RWPE2 (cell line): ENCODE measurements around the gene SBK1.
"Not testable (repeated sequence)": the region's sequence is repeated elsewhere in the genome, so short reads cannot be mapped to it uniquely, and the experiment has no call there.

Experiments used
- ATAC-seq: fragments of 200-7000 bp; cut with Tn5 transposase; 3 replicates; pipeline ENCODE4 v1.9.1; 2021; ENCODE audit warnings: low read depth
- DNase-seq: peaks from one replicate; pipeline ENCODE4 v3.0.0-alpha.2; 2020; ENCODE audit warnings: low spot score
- H3K27ac ChIP-seq: fragments of 450-650 bp; 2 replicates; pipeline ENCODE4 v1.5.1; 2017; ENCODE audit warnings: mild to moderate bottlenecking; ENCODE audit not compliant: poor library complexity, severe bottlenecking
- H3K27me3 ChIP-seq: fragments of 250-450 bp; sonication (Bioruptor Pico); 2 replicates; pipeline ENCODE4 v1.5.1; 2021; ENCODE audit warnings: mild to moderate bottlenecking, moderate library complexity; ENCODE audit not compliant: insufficient read depth, poor library complexity, severe bottlenecking
- H3K36me3 ChIP-seq: fragments of 250-450 bp; sonication (Bioruptor Pico); 2 replicates; pipeline ENCODE4 v1.5.1; 2020; ENCODE audit warnings: low read depth, mild to moderate bottlenecking, moderate library complexity
- H3K4me1 ChIP-seq: fragments of 250-450 bp; sonication (Bioruptor Pico); 2 replicates; pipeline ENCODE4 v1.5.1; 2021; ENCODE audit warnings: mild to moderate bottlenecking, moderate library complexity; ENCODE audit not compliant: insufficient read depth, poor library complexity, severe bottlenecking
- H3K4me3 ChIP-seq: fragments of 250-450 bp; sonication (Bioruptor Pico); 2 replicates; pipeline ENCODE4 v1.5.1; 2021; ENCODE audit warnings: mild to moderate bottlenecking, moderate library complexity; ENCODE audit not compliant: severe bottlenecking
- H3K9me3 ChIP-seq: fragments of 250-450 bp; sonication (Bioruptor Pico); 2 replicates; pipeline ENCODE4 v1.5.1; 2021; ENCODE audit warnings: mild to moderate bottlenecking, moderate library complexity; ENCODE audit not compliant: severe bottlenecking

Gene SBK1

GRCh38 chr16:28367926-28368325 lies 75.6 kb downstream of the SBK1 start:
- H3K4me3 ChIP-seq, H3K9me3 ChIP-seq, H3K27me3 ChIP-seq, H3K4me1 ChIP-seq, ATAC-seq, H3K27ac ChIP-seq, H3K36me3 ChIP-seq: not testable (repeated sequence)
- DNase-seq, result peak; percentile 33
